GM19468 (cell line): Measurements from ENCODE around the gene SLC12A9.

Source experiments
- ATAC-seq: cut with Tn5 transposase; IDR thresholded peaks from one replicate; pipeline ENCODE4 v1.9.1; 2021; ENCODE audit warnings: mild to moderate bottlenecking, moderate library complexity, moderate number of reproducible peaks; ENCODE audit not compliant: unreplicated experiment; ENCODE audit errors: extremely low read depth

SLC12A9 gene

DNA sequence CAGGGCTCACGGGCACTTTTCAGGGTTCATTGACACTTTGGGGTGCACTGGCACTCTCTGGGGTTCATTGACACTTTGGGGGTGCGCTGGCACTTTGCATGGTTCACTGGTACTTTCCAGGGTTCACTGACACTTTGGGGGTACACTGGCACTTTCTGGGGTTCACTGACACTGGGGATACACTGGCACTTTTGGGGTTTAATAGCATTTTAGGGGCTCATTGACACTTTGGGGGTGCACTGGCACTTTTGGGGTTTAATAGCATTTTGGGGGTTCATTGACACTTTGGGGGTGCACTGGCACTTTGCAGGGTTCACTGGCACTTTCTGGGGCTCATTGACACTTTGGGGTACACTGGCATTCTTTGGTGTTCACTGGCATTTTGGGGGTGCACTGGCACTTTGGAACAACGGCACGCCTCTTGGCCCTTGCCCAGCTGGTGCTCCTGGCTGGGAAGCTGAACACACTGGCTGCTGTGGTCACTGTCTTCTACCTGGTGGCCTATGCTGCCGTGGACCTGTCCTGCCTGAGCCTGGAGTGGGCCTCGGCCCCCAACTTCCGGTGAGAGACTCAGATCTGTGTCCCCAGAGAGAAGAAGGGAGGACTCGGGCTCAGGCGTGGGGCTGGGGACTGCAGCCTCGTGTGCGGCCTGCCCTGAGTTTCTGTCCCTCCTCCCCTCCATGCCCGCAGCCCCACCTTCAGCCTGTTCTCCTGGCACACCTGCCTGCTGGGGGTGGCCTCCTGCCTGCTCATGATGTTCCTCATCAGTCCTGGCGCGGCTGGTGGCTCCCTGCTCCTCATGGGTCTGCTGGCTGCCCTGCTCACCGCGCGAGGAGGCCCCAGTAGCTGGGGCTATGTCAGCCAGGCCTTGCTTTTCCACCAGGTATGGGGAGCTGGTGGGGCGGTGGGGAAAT lies 8.4 kb downstream of the SLC12A9 start:
- ATAC-seq, result no peak

DNA sequence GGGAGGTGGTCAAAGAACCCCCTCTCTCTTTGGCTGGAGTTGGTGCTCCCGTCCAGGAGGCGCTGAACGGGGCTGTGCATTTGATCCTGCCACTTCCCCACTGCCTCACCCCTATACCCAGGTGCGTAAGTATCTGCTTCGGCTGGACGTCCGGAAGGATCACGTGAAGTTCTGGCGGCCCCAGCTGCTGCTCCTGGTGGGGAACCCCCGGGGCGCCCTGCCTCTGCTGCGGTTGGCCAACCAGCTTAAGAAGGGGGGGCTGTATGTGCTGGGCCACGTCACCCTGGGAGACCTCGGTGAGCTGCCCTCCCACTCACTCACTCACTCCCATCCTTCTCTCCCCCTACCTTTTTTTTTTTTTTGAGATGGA lies 9.1 kb downstream of the SLC12A9 start:
- ATAC-seq, result no peak

DNA sequence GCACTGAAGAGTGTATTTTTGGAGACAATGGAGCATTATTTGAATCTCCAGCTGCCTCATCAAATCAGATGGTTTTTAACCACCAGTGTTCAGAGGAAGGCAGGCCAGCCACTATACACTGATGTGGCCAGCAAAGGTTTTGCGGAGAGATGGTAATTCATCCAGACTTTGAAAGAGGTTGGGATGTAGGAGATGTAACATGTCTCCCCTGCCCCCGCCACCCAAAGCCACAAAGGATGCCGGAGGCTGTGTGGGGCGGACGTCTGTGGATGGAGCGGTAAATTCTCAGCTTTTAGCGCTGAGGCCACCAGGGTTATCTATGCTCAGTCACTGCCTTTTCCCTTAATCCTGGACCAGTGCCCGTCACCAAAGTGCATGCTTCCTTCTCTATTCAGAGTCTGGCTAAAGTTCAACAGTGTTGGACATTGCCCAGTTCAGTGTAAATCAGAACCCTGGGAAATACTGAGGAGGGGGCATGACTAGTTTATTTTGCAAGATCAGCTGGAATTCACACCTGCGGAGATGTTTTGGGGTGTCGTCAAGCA lies 11.0 kb downstream of the SLC12A9 start:
- ATAC-seq, result no peak

GRCh38 chr7:100864263-100864845 lies 11.8 kb downstream of the SLC12A9 start:
- no peak for ATAC-seq

DNA sequence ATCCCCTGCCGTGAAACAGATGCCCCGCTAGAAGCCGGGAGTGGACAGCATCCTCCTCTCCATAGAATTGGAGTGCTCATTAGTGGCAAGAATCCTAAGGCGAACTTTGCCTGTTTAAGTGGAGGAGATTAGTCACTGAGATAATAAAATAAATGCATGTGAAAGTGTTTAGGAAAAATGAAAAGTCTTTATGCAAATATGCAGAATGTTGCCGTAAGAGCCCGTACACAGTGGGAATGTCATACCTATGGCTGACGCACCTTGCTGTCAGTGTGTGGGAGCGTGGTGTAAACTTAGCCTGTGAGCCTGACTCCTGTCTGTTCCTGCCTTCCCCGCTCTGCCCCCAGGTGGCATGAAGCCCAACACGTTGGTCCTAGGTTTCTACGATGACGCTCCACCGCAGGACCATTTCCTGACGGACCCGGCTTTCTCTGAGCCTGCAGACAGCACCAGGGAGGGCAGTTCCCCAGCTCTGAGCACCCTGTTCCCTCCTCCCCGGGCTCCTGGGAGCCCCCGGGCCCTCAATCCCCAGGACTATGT lies 12.9 kb downstream of the SLC12A9 start:
- ATAC-seq, result no peak

- no peak for ATAC-seq
Observed at GRCh38 chr7:100865938-100866728, 13.6 kb downstream of the SLC12A9 start.

- no peak for ATAC-seq
Observed at GRCh38 chr7:100866729-100867039, 14.2 kb downstream of the SLC12A9 start.

DNA sequence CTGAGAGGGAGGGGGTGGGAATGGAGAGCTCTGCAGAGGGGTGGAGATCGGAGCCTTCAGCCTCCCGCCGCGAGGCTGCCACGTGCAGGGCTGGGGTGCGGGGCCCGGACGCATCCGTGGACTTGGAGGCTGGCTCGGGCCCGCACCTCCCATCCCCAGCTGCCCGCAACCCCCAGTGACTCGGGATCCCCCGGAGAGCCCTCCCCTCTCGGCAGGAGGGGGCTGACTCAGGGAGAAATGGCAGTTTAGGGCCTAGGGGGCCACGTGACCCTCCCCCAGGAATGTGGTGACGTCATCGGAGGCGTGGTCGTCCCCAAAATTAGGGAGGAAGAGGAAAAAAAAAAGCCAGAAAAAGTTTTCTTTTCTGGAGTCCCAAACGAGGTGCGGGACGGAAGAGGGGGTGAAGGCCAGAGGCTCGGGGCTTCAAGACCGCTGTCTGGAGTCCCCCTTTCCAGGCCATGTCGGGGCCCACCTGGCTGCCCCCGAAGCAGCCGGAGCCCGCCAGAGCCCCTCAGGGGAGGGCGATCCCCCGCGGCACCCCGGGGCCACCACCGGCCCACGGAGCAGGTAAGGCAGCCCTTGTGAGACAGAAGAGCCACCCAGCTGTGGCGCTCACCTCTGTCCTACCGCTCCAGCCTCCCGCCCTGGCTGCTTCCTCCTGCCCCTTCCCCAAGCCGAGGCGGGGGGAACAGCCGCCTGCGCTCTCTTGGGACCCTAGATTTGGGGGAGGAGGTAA lies 14.7 kb downstream of the SLC12A9 start, which contains the start of gene TRIP6:
Gene TRIP6, plus strand, starts transcription at position 348 of the 736 bp plus-strand sequence. Its CDS starts 111 bp downstream, at position 459.
- no peak for ATAC-seq

DNA sequence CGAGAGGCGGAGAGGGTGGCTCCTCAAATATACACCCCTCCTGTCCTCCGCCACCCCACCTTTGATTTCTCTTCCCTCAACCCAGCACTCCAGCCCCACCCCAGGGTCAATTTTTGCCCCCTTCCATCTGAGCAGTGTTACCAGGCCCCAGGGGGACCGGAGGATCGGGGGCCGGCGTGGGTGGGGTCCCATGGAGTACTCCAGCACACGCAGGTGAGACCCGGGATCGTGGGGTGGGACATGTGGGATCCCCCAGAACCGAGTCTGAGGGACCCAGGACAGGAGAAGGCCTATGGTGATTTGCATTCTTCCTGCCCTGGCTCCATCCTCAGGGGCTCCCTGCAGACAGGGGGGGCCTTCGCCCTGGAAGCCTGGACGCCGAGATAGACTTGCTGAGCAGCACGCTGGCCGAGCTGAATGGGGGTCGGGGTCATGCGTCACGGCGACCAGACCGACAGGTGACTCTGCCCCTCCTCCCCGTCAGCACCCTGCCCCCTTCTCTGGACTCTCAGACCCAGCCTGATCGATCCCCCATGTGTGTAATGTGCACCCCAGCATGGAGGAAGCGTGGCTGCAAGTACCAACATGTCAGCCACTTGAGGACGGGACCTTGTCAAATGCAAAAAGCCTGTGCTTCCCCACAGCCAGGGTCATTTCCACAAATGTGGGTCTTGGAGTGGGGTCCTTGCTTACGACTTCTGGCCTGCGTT lies 15.4 kb downstream of the SLC12A9 start:
- ATAC-seq, result no peak

- ATAC-seq, result no peak
Observed at GRCh38 chr7:100873599-100874299, 21.2 kb downstream of the SLC12A9 start.

DNA sequence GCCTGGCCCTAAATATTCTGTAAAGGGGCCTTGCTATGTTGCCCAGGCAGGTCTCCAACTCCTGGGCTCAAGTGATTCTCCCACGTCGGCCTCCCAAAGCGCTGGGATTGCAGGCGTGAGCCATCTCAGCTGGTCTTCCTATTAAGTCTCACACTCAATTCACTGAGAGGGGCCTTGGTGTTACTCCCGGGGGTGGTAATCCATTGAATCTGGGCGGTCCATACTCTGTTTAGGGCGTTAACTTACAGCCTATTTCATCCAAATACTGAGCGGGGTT lies 21.7 kb downstream of the SLC12A9 start:
- no peak for ATAC-seq

DNA sequence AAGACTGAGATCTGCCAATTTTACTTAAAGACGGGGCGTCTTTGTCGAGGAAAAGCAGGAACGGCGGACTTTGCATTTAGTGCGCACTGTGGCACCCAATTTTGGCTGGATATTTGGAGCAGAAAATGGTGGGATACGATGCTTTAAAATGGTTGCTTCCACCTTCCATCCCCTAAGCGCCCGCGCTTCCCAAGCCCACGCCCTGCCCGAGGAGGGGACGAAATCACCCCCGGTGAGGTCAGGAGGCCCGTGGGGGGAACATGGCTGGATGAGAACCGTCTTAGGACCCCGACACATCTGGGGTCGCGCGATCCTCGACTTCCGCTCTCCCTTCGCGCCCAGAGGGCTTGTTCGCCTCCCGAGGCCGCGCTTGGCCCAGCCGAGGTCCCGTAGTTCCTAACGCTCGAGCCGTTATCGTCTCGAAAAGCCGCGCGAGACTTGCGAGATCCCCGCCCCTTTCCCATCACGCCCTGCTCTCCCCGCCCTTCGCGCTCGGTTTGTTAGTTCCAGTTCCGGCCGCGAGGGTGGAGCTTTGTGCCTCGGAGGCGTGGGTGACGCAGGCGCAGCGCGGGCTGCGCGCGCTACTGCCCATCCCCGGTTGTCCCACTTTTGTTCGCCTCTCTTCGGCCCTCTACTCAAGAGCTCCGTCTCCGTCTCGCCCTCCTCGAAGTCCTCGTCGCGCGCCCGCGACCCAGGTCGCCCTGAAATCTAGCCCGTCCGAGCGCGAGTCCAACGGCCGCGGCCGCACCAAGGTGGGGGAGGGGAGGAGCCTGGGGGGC lies 22.3 kb downstream of the SLC12A9 start, which contains the start of gene SRRT:
Gene SRRT, plus strand, starts transcription at position 527 of the 779 bp plus-strand sequence. CDS start 488 bp downstream, outside the sequence.
- ATAC-seq, result peak; percentile 86

DNA sequence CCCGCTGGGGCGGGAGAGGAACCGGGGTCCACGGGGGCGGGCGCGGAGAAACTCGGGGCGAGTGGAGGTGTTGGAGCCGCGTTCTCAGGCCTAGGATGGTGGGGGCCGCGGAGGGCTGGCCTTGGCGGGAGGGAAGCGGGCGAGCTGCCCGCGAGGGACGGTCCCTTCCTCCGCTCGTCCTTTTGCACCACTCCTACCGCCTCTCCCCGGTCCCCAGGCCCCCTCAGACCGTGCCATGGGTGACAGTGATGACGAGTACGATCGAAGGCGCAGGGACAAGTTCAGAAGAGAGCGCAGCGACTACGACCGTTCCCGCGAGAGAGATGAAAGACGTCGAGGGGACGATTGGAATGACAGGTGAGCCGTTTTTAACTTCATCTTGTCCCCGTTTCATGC lies 22.8 kb downstream of the SLC12A9 start:
- no peak for ATAC-seq

DNA sequence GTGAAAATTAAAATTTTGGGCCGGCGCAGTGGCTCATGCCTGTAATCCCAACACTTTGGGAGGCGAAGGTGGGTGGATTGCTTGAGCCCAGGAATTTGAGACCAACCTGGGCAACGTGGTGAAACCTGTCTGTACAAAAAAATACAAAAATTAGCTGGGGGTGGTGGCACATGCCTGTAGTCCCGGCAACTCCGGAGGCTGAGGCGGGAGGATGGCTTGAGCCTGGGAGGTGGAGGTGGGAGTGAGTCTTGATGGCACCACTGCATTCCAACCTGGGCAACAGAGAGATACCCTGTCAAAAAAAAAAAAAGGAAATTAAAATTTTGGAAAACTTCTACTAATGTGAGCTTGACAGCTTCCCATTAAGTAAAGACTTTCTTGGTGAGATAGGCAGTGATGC lies 25.5 kb downstream of the SLC12A9 start:
- ATAC-seq, result no peak

DNA sequence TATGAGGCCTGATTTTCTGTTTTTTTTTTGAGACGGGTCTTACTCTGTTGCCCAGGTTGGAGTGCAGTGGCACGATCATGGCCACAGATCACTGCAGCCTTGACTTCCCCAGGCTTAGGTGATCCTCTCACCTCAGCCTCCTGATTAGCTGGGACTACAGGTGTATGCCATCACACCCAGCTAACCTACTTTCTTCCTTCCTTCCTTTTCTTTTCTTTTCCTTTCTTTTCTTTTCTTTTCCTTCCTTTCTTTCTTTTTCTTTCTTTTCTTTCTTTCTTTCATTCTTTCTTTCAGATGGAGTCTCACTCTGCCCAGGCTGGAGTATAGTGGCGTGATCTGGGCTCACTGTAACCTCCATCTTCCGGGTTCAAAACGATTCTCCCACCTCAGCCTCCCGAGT lies 26.2 kb downstream of the SLC12A9 start:
- ATAC-seq, result no peak

- ATAC-seq, result no peak
Observed at GRCh38 chr7:100879685-100880261, 27.3 kb downstream of the SLC12A9 start.

GRCh38 chr7:100880645-100881044 lies 28.1 kb downstream of the SLC12A9 start:
- ATAC-seq, result no peak

DNA sequence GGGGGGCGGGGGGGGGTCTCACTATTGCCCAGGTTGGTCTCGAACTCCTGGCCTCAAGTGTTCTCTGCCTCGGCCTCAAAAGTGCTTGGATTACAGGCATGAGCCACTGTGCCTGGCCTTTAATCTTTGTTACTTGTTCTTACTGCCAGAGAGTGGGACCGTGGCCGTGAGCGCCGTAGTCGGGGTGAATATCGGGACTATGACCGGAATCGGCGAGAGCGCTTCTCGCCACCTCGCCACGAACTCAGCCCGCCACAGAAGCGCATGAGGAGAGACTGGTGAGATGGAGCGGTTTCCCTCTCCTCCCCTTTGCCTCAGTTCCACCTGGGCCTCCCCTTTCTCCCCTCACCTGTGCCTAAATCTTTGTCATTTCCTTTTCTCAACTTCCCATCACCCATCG lies 28.6 kb downstream of the SLC12A9 start:
- no peak for ATAC-seq
